GM12892 (cell line): ENCODE data around the gene CPT1B.
A peak's percentile ranks its signal among the peaks of the same experiment; 100 is the strongest.

Source experiments
- DNase-seq: peaks from one replicate; pipeline ENCODE4 v3.0.0; 2011; ENCODE audit not compliant: insufficient read length
- FAIRE-seq: peaks from 2 replicates; lab custom pipeline; 2011; peaks lifted over from hg19 to GRCh38; lab: Jason Lieb, UNC
- POLR2A ChIP-seq: IDR thresholded peaks from 2 replicates; pipeline ENCODE4 v1.6.1; 2011; ENCODE audit warnings: low read depth, low read length, control low read depth
- POLR2AphosphoS5 ChIP-seq: IDR thresholded peaks from 2 replicates; pipeline ENCODE4 v1.6.1; 2011; ENCODE audit warnings: low read depth, low read length, control low read depth
- TAF1 ChIP-seq: IDR thresholded peaks from 2 replicates; pipeline ENCODE4 v1.6.1; 2011; ENCODE audit warnings: low read depth, mild to moderate bottlenecking, control low read depth, low read length, borderline replicate concordance

CPT1B gene

GRCh38 chr22:50600538-50600937 lies 22.3 kb upstream of the CPT1B start, which contains the start of gene MAPK8IP2:
TSS of gene MAPK8IP2 (plus strand) at chr22:50600793. CDS start at chr22:50600819, 26 bp downstream.
- FAIRE-seq (no peak), DNase-seq (no peak)

GRCh38 chr22:50599816-50600455 lies 21.7 kb upstream of the CPT1B start:
- DNase-seq (peak; percentile 82), FAIRE-seq (no peak)
- TF ChIP-seq POLR2AphosphoS5, result no peak

More at GRCh38 chr22:50600538-50600937, 22.3 kb upstream of the CPT1B start, which contains the start of gene MAPK8IP2:
- no peak for TF ChIP-seq POLR2AphosphoS5
- no peak for TF ChIP-seq POLR2A
- TF ChIP-seq TAF1, result no peak

- FAIRE-seq (no peak), DNase-seq (no peak)
- TF ChIP-seq TAF1, result no peak
- TF ChIP-seq POLR2AphosphoS5, result no peak
- no peak for TF ChIP-seq POLR2A
These were observed 18.9 kb upstream of the CPT1B start for GRCh38 chr22:50597097-50597496.

GRCh38 chr22:50595189-50595588 lies 17.0 kb upstream of the CPT1B start:
- no peak for TF ChIP-seq POLR2A
- TF ChIP-seq TAF1, result no peak
- no peak for TF ChIP-seq POLR2AphosphoS5
- FAIRE-seq (no peak), DNase-seq (no peak)

GRCh38 chr22:50587407-50587806 lies 9.2 kb upstream of the CPT1B start:
- FAIRE-seq (no peak), DNase-seq (no peak)
- TF ChIP-seq POLR2A, result no peak
- no peak for TF ChIP-seq POLR2AphosphoS5
- TF ChIP-seq TAF1, result no peak

GRCh38 chr22:50586416-50586815 lies 8.2 kb upstream of the CPT1B start:
- FAIRE-seq (no peak), DNase-seq (no peak)
- TF ChIP-seq POLR2A (no peak), POLR2AphosphoS5 (no peak), TAF1 (no peak)

- FAIRE-seq, result no peak
- TF ChIP-seq POLR2A (no peak), TAF1 (no peak), POLR2AphosphoS5 (no peak)
- DNase-seq, result no peak
These were observed 7.6 kb upstream of the CPT1B start for GRCh38 chr22:50585781-50586180.

GRCh38 chr22:50585238-50585637 lies 7.0 kb upstream of the CPT1B start:
- no peak for FAIRE-seq
- TF ChIP-seq POLR2A (no peak), POLR2AphosphoS5 (no peak), TAF1 (no peak)
- no peak for DNase-seq

GRCh38 chr22:50584106-50585096 lies 6.2 kb upstream of the CPT1B start:
- no peak for DNase-seq
- TF ChIP-seq POLR2AphosphoS5 (no peak), POLR2A (no peak), TAF1 (no peak)
- FAIRE-seq, result no peak

GRCh38 chr22:50583294-50583861 lies 5.2 kb upstream of the CPT1B start:
- peak; percentile 69 for FAIRE-seq
- no peak for DNase-seq
- no peak; the same call in 1 of the 2 replicates for TF ChIP-seq POLR2A
- TF ChIP-seq POLR2AphosphoS5, result no peak
- TF ChIP-seq TAF1, result no peak
